K562 (cell line): ENCODE measurements around the gene NSMF. TPM values are rescaled to one million over a fixed set of nuclear protein-coding genes. Genes with fewer than 3 reads are reported as not detected.

Experiments
- ATAC-seq: fragments of 200-7000 bp; cut with Tn5 transposase; 3 replicates; pipeline ENCODE4 v1.9.1; 2020; ENCODE audit warnings: moderate library complexity
- BruUV-seq: library from RNA; stranded (reverse); fragments of 400-500 nt; replicated peaks from 2 replicates; lab custom pipeline; 2021; lab: Mats Ljungman, UMichigan
- CTCF ChIA-PET: fragments of 300-600 bp; formaldehyde crosslinking; extraction: SDS; loops from one replicate; lab custom pipeline; 2021; ENCODE audit warnings: low intra/inter-chr PET ratio; lab: Yijun Ruan, JAX
- POLR2A ChIA-PET: fragments of 300-600, 350-650 bp; sonication (Branson Sonifier 250); formaldehyde crosslinking; extraction: SDS; loops from one replicate; lab custom pipeline; 2021; ENCODE audit warnings: antibody characterized with exemption, inconsistent platforms; lab: Yijun Ruan, JAX
- DNase-seq, 4 experiments: peaks; one replicate each; pipeline versions ENCODE4 v3.0.0 to v3.0.0-alpha.2; 2011 to 2018; ENCODE audit warnings: low spot score in 3 of 4, mixed read lengths in 3 of 4; ENCODE audit errors: extremely low read depth in 1 of 4
- FAIRE-seq: peaks from 2 replicates; lab custom pipeline; 2011; peaks lifted over from hg19 to GRCh38; lab: Jason Lieb, UNC
- H2AFZ ChIP-seq: 2 replicates; pipeline ENCODE4 v1.6.0; 2011; ENCODE audit warnings: low read depth, low read length, control low read depth, inconsistent platforms
- H3K27ac ChIP-seq: fragments of 200-600 bp; 3 replicates; pipeline ENCODE4 v1.8.0; 2011; ENCODE audit warnings: low read depth, mild to moderate bottlenecking, control low read depth, inconsistent platforms, low read length, moderate library complexity, mixed read lengths; ENCODE audit errors: extremely low read depth
- H3K27me3 ChIP-seq, 2 experiments: fragments of 300-600 bp in 1 of 2; 2 replicates in 1 of 2; 3 replicates in 1 of 2; pipeline versions ENCODE4 v1.6.0 to v1.8.0; 2011; ENCODE audit warnings: inconsistent platforms in 2 of 2, low read length in 2 of 2, mild to moderate bottlenecking in 1 of 2, mixed read lengths in 1 of 2, moderate library complexity in 1 of 2; ENCODE audit not compliant: control insufficient read depth in 2 of 2, insufficient read depth in 2 of 2
- H3K36me3 ChIP-seq: fragments of 300-600 bp; 3 replicates; pipeline ENCODE4 v1.8.0; 2011; ENCODE audit warnings: mild to moderate bottlenecking, low read length, inconsistent platforms; ENCODE audit not compliant: control insufficient read depth, insufficient read depth
- H3K4me1 ChIP-seq, 2 experiments: fragments of 200-600 bp in 1 of 2; replicated peaks in 1 of 2; 2 replicates in 1 of 2; 3 replicates in 1 of 2; pipeline versions ENCODE4 v1.5.1 to v1.8.0; 2011; ENCODE audit warnings: inconsistent platforms in 2 of 2, low read length in 2 of 2, mild to moderate bottlenecking in 1 of 2, mixed read lengths in 1 of 2, moderate library complexity in 1 of 2; ENCODE audit not compliant: control insufficient read depth in 2 of 2, insufficient read depth in 2 of 2
- H3K4me2 ChIP-seq: 2 replicates; pipeline ENCODE4 v1.6.1; 2011; ENCODE audit warnings: low read length, control low read depth, inconsistent platforms, mixed read lengths; ENCODE audit not compliant: insufficient read depth
- H3K4me3 ChIP-seq: fragments of 200-600 bp; sonication (generic), shearing (Covaris generic); 2 replicates; pipeline ENCODE4 v1.5.1; 2016; ENCODE audit warnings: control low read depth, inconsistent platforms
- H3K79me2 ChIP-seq: fragments of 200-600 bp; 3 replicates; pipeline ENCODE4 v1.8.0; 2011; ENCODE audit warnings: low read length, inconsistent platforms; ENCODE audit not compliant: control insufficient read depth, insufficient read depth
- H3K9ac ChIP-seq, 2 experiments: 2 replicates each; pipeline versions ENCODE4 v1.6.0 to v1.6.1; 2011; ENCODE audit warnings: low read depth in 2 of 2, low read length in 2 of 2, control low read depth in 1 of 2, inconsistent platforms in 1 of 2, mild to moderate bottlenecking in 1 of 2, mixed read lengths in 1 of 2; ENCODE audit not compliant: insufficient read depth in 1 of 2
- H3K9me1 ChIP-seq: one replicate; pipeline ENCODE4 v1.6.0; 2011; ENCODE audit warnings: inconsistent platforms, mild to moderate bottlenecking, low read length, moderate library complexity; ENCODE audit not compliant: control insufficient read depth, insufficient read depth
- H3K9me3 ChIP-seq: replicated peaks from 2 replicates; pipeline ENCODE4 v1.5.1; 2011; ENCODE audit warnings: low read depth, low read length, inconsistent platforms; ENCODE audit not compliant: control insufficient read depth, insufficient read depth
- H4K20me1 ChIP-seq: replicated peaks from 2 replicates; pipeline ENCODE4 v1.6.1; 2011; ENCODE audit warnings: low read length, inconsistent platforms, mixed read lengths; ENCODE audit not compliant: control insufficient read depth, insufficient read depth
- HIVEP1 ChIP-seq: fragments of 250-450 bp; sonication (Bioruptor Pico); IDR thresholded peaks from 2 replicates; pipeline ENCODE4 v1.4.0; 2020; ENCODE audit warnings: mild to moderate bottlenecking
- POLR2G ChIP-seq: fragments of 200-400 bp; formaldehyde crosslinking; IDR thresholded peaks from 2 replicates; pipeline ENCODE4 v1.6.1; 2017; ENCODE audit warnings: low read depth, mild to moderate bottlenecking, antibody characterized with exemption, low read length, moderate library complexity
- SRSF9 ChIP-seq: fragments of 200-400 bp; formaldehyde crosslinking; IDR thresholded peaks from 2 replicates; pipeline ENCODE4 v1.6.1; 2017; ENCODE audit warnings: low read depth, low read length, borderline replicate concordance
- ZC3H11A ChIP-seq: IDR thresholded peaks from 2 replicates; pipeline ENCODE4 v1.6.1; 2012; ENCODE audit warnings: low read depth, low read length, improper control_type of control experiment
- ZNF133 ChIP-seq: fragments of 250-450 bp; sonication (Bioruptor Pico); IDR thresholded peaks from 2 replicates; pipeline ENCODE4 v1.4.0; 2020; ENCODE audit warnings: mild to moderate bottlenecking
- WGBS: fragments of 100-300 bp; shearing (Covaris generic); methylation state at CpG from one replicate; pipeline ENCODE4 v1.1.6; 2016; ENCODE audit warnings: low coverage, mixed read lengths; ENCODE audit not compliant: insufficient coverage; ENCODE audit errors: missing lambda C conversion rate; 5-methylcytosine and 5-hydroxymethylcytosine counted together
- in situ Hi-C: fragments of 300-500 bp; cut with MboI; formaldehyde crosslinking; loops from 4 replicates; pipeline ENCODE4 v1.15.0; 2018; ENCODE audit warnings: inconsistent platforms, mixed read lengths
- intact Hi-C: fragments of 100-400 bp; cut with micrococcal nuclease; formaldehyde crosslinking; loops from 2 replicates; pipeline ENCODE4 v1.14.2; 2022
- polyA plus RNA-seq, 8 experiments: library from polyadenylated mRNA; depleted of rRNA in 4 of 8; stranded (reverse) in 5 of 8; unstranded in 3 of 8; fragments of >200 nt; fragmentation: Nextera tagmentation in 2 of 8; fragmentation: Illumina TruSeq in 1 of 8; extraction: Ambion mirVana in 2 of 8; extraction: Trizol in 1 of 8; gene quantifications; 2 replicates each; pipeline versions ENCODE4 v1.2.1 to v1.2.3, GENCODE V29; 2011 to 2014; ENCODE audit warnings: inconsistent platforms in 1 of 8, missing spikeins in 1 of 8
- total RNA-seq, 7 experiments: library from RNA; depleted of rRNA in 6 of 7; stranded (reverse); fragments of >200 nt in 6 of 7; fragmentation: Illumina TruSeq in 2 of 7; extraction: Trizol in 2 of 7; gene quantifications; 2 replicates each; pipeline versions ENCODE4 v1.2.1 to v1.2.3, GENCODE V29; 2011 to 2021; ENCODE audit warnings: low replicate concordance in 1 of 7
- TF ChIP-seq, protein P1 (sequence below): fragments of 200-800 bp; sonication (Bioruptor generic); IDR thresholded peaks from 2 replicates; pipeline ENCODE4 v1.6.1; 2017; ENCODE audit warnings: missing genetic modification characterization, missing compliant biosample characterization

The NSMF gene
- total and polyA plus RNA-seq, 9 of the 15 experiments (the other 6 are each of a cell fraction or from before 2014, with no cell fraction given), result 0.20 to 82.7 (median 29.3) TPM

DNA sequence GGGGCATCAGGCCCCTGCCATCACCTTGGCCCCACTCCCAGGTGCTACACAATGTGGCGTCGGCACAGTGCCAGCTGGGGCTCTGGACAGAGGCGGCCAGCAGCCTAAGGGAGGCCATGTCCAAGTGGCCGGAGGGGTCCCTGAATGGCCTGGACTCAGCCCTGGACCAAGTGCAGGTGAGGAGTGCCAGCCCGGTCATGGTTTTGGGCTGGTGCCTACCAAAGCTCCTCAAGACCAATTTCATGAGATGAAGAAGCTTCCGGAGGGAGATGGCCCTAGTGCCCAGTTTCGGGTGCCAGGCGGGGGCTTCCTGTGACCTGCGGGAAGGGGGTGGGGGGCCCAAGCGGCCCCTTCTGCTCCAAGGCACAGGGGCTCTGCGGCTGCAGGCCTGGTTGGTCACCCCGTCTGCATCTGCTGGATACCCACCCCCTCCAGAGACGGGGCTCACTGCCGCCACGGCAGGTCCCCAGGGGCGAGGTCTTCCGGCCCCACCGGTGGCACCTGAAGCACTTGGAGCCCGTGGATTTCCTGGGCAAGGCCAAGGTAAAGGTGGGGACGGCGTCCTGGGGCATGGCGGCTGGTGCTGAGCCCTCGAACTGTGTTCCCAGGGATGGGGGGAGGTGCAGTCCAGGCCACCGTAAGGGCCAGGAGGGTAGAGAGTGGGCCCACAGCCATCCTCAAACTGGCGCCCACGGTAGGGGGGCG, 30.1 kb downstream of the NSMF start:
- Histone ChIP-seq H3K27ac (no peak overlapping the region), H3K9me1 (no peaks in the 10 kb centered on the region), H2AFZ (no peak overlapping the region), H3K79me2 (peaks cover 2% of the 10 kb centered on the region; the same call in 1 of the 3 replicates), H3K9ac (peak overlapping the region in 1 of 2 experiments; percentile 50; a peak in 2 of 4 replicates), H3K4me2 (no peak overlapping the region), H3K4me1 (peaks cover 22 to 84% of the 10 kb centered on the region in 2 experiments), H4K20me1 (no peaks in the 10 kb centered on the region), H3K27me3 (no peaks in the 10 kb centered on the region), H3K36me3 (no peaks in the 10 kb centered on the region), H3K9me3 (no peaks in the 10 kb centered on the region), H3K4me3 (no peak overlapping the region)
- FAIRE-seq (no peak), ATAC-seq (no peak), DNase-seq (no peak)
- CTCF ChIA-PET, result no interaction called here
- POLR2A ChIA-PET, result no interaction called here
- intact Hi-C loops, result loop anchor here (10.0 kb wide), 1 partner anchor 124 kb away; the partner anchor contains the start of gene NRARP
- TF ChIP-seq, protein P1, sequence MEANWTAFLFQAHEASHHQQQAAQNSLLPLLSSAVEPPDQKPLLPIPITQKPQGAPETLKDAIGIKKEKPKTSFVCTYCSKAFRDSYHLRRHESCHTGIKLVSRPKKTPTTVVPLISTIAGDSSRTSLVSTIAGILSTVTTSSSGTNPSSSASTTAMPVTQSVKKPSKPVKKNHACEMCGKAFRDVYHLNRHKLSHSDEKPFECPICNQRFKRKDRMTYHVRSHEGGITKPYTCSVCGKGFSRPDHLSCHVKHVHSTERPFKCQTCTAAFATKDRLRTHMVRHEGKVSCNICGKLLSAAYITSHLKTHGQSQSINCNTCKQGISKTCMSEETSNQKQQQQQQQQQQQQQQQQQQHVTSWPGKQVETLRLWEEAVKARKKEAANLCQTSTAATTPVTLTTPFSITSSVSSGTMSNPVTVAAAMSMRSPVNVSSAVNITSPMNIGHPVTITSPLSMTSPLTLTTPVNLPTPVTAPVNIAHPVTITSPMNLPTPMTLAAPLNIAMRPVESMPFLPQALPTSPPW (CRISPR knock-in tag), result 0 out of 2 replicates have a peak, but pooled peaks have one; percentile 9
- TF ChIP-seq POLR2G, result peak; percentile 44; the same call in 1 of the 2 replicates
- no peak for TF ChIP-seq ZNF133 (CRISPR knock-in tag)
- no peak for TF ChIP-seq HIVEP1 (CRISPR knock-in tag)
- no peak for TF ChIP-seq ZC3H11A
- no peak for TF ChIP-seq SRSF9
- WGBS, result 55% methylated on average over 20 of the region's 27 CpGs
- BruUV-seq, result no TSS peak
- in situ Hi-C loops, result no loop called here
